NCI-H345 treated with DMSO at 0.1 percent for 48 hours (cell line): ENCODE measurements around the gene SLC25A22.
A peak's percentile ranks its signal among the peaks of the same experiment; 100 is the strongest.

Experiments
- DNase-seq: peaks from one replicate; lab custom pipeline; 2025; ENCODE audit not compliant: unreplicated experiment; lab: John Stamatoyannopoulos, UW

SLC25A22 gene

GRCh38 chr11:823441-824291 lies 25.6 kb upstream of the SLC25A22 start:
- no peak for DNase-seq

DNA sequence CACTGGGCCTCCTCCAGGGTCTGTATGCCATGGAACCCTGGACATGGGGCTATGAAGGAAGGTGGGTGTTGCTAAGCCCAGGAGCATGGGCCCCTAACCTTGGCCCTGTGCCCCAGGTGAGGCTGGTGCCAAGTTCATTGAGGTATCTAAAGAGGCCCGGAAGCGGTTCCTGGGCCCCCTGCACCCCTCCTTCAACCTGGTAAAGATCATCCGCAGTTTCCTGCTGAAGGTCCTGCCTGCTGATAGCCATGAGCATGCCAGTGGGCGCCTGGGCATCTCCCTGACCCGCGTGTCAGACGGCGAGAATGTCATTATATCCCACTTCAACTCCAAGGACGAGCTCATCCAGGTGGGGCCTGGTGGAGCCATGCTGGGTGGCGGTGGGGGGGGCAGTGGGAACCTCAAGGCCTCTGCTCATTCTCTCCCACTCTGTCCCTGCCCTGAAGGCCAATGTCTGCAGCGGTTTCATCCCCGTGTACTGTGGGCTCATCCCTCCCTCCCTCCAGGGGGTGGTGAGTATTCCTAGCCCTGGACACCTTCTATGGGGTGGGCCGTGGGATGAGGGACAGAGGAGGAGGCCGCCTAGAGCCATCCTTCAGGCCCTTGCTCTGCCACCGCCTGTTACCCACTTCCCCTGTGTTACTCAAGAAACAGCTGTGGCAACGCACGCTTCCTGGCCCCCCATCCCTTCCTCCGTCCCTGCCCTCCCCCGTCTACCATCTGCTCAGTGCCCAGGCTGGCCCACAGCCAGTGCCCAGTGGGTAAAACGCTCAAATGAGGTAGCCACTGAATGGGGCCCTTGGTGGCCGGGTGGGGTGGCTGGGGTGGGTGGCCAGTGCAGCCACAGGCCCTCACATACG lies 23.7 kb upstream of the SLC25A22 start:
- DNase-seq: no peak

DNA sequence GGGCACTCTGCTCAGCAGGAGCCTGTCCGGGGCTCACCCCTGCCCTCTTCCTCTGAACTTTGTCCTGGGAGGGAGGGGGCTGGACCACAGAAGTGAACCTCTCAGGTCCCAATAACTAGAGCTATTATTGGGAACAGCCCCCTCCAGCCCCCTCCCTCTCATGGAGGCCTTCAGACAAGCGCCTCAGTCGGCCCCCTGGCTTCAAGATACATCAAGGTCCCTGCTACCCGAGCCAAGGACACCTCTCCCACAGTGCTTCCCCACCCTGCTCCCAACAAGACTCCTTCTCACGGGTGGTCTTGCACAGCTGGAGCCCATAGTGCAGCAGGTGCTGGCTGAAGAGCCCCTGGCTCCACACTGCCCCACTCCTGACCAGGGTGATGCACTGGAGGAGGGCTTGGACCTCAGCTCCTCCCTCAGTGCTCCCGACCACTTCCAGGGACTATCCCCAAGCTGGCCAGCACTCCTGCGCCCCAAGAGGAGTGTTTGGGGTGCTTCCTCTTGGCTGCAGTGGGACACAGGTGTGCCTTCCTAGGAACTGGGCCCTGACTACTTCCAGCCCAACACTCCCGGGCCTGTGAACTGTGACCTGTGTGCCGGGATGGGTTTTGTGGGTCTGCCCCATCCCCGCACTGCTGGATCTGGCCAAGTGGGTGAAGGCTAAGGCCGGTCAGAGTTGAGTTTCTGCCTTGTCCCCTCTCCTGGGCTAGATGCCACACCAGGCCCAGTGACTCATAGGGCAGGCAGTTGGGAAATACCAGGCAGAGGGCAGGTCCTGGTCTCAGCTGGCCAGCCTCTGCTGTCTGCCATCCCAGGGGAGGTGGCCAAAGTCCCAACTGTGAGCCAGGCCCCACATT lies 22.8 kb upstream of the SLC25A22 start:
- no peak for DNase-seq

DNA sequence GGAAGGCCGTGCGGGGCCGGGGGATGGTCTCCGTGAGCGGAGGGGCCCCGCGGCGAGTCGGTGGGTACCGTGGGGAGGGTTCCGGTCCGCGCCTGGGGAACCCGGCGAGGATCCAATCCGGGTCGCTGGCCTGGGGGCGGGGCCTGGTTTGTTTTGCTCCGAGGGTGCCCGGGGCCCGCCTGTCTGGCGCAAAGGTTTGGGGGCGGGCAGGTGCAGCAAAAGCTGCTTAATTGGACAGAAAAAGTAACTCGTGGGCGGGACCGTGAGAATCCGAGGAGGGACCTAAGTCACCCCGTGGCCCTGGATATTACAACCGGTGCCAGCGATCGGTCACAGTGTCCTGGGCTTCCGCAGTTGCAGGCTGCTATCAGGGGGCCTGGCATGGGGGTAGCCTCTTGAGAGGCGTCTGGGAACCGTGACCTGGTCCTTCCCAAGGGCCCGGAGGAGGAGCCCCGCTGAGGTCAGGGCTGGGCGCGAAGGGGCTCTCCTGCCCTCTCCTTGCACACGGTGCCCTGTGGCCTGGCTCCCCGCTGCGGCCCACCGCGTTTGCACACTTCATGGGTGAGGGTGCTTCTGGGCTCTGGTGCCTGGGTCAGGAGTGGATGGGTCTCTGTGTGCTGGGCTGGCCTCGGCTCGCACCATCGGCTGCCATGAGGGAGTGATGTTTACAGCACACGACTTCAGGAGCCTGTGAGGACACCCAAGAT lies 22.0 kb upstream of the SLC25A22 start:
- peak; percentile 61 for DNase-seq

- peak; percentile 82 for DNase-seq
Observed at GRCh38 chr11:819129-819931, 21.2 kb upstream of the SLC25A22 start.

- DNase-seq: no peak
Observed at GRCh38 chr11:818396-819128, 20.5 kb upstream of the SLC25A22 start, which contains the start of gene PNPLA2. Gene PNPLA2, plus strand, starts transcription at chr11:818914. Its CDS starts 805 bp downstream, at chr11:819719.

- DNase-seq: no peak
Observed at GRCh38 chr11:816433-816779, 18.3 kb upstream of the SLC25A22 start.

GRCh38 chr11:815675-816432 lies 17.8 kb upstream of the SLC25A22 start:
- DNase-seq: no peak

- DNase-seq: no peak
Observed at GRCh38 chr11:813456-814096, 15.5 kb upstream of the SLC25A22 start.

GRCh38 chr11:813072-813455 lies 15.0 kb upstream of the SLC25A22 start:
- DNase-seq: no peak

DNA sequence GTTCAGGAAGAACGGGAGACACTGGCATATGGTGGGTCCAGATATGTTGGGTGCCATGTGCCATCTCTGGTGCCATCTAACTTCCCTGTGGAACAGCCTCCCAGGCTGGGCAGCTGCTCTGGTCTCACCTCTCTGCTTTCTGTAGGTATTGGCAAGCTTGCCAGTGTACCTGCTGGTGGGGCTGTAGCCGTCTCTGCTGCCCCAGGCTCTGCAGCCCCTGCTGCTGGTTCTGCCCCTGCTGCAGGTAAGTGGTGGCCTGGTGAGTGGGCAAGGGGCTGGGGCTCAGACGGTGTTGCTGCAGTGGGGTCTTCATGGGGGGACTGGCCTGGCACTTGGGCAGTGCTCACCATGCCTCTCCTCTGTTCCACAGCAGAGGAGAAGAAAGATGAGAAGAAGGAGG lies 14.3 kb upstream of the SLC25A22 start:
- no peak for DNase-seq

GRCh38 chr11:811446-812245 lies 13.6 kb upstream of the SLC25A22 start:
- no peak for DNase-seq

- DNase-seq: no peak
Observed at GRCh38 chr11:810040-810567, 12.0 kb upstream of the SLC25A22 start.

GRCh38 chr11:809287-810039 lies 11.4 kb upstream of the SLC25A22 start, which contains the start of gene RPLP2:
Gene RPLP2, plus strand, starts transcription at chr11:809967. Its CDS starts 268 bp downstream, at chr11:810235.
- peak; percentile 93 for DNase-seq

DNA sequence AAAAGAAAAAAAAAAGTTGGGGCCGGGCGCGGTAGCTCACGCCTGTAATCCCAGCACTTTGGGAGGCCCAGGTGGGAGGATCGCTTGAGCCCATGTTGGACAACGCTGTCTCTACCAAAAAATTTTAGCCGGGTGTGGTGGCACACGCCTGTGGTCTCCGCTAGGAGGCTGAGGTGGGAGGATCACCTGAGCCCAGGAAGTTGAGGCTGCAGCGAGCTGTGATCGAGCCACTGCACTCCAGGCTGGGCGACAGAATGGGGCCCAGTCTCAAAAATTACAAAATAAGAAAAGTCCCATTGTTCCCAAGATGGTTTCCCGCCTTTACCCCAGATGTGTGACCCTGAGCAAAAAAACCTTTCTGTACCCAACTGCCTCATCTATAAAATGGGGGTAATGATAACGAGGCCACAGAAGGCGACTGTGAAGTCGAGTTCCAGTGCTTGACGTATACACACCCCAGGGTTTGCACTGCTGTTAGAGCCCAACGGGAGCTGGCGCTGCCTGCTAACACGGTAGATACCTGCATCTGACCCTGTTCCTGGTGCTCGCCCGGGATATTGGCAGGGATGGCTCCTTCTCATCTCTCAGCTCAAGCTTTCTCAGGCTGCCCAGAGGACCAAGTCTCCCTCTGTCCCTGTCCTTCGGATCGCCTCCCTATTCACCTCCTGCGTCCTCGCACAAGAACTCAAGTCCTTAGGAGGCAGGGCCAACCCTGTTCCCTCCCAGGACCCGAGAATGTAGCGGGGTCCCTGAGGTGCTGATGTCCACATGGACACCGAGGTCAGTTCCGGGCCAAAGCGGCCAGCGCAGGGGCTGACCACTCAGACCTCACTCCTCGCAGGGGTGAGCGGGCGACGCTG lies 10.6 kb upstream of the SLC25A22 start:
- DNase-seq: no peak
